HG03520 (cell line): ENCODE data around the gene GALNT17.
"Not testable (repeated sequence)": the region's sequence is repeated elsewhere in the genome, so short reads cannot be mapped to it uniquely, and the experiment has no call there.

Experiments
- ATAC-seq: cut with Tn5 transposase; IDR thresholded peaks from one replicate; pipeline ENCODE4 v1.9.1; 2021; ENCODE audit warnings: mild to moderate bottlenecking, moderate library complexity; ENCODE audit not compliant: unreplicated experiment

GALNT17 gene

DNA sequence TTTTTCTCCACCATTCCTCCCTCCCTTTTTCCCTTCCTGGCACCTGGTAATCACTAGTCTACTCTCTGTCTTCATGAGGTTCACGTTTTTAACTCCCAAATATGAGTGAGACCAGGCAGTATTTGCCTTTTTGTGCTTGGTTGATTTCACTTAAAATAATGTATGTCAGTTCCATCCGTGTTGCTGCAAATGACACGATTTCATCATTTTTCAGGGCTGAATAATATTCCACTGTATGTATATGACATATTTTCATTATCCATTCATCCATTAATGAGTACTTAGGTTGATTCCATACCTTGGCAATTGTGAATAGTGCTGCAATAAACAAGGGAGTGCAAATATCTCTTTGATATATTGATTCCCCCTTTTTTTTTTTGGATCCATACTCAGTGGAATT lies 25.8 kb downstream of the GALNT17 start:
- no peak for ATAC-seq

DNA sequence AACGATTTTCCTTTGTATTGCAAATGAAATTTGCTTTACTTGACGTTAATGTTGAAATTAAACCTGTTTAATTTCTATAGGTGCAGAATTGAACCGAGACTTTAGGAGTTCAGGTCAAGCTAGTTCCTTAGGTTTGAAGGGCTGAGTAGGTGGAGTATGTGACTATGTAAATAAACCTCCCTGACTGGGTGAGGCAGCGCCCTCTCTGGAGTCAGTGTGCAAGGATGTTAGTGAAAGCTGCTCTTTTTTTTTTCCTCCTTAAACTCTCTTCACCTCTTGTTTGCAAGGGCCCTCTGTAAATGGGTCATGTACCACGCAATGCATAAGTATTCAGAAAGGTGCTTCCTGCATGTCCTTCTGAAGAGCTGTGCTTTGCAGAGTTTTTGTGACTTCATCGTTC lies 33.8 kb downstream of the GALNT17 start:
- ATAC-seq, result no peak

DNA sequence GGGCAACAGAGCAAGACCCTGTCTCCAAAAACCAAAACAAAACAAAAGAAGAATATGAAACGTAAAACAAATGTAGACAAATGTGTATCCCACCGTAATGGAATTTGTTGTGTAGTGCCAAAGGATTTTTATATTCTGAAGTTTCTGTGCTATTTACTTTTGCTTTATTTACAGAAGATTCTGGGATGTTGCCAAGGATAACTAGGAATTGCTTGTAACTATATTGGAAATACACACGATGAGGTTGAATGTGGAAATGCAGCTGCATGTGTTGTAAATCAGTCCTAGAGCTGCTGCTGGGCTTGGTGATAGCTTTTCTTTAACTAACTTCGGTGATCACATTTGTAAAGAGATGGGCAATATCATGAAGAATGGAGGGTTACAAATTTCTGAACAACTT lies 39.5 kb downstream of the GALNT17 start:
- no peak for ATAC-seq

DNA sequence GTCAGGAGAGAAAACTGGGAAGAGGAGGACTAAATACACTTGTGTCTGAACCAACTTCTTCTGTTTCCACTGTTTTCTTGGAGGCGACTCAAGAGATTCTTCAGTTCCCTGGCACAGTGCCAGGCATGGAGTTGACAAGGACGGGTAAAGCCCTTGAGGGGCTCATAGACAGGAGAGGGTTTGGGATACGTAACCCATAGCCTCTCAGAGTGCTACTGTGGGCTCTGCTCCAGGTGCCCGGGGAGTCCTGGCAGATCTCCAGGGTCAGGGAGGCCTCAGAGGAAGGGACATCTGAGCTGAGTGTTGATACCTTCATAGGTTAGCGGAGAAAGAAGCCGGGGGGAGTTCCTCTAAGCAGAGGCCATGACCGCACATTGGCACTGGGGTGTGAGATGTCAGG lies 42.0 kb downstream of the GALNT17 start:
- no peak for ATAC-seq

DNA sequence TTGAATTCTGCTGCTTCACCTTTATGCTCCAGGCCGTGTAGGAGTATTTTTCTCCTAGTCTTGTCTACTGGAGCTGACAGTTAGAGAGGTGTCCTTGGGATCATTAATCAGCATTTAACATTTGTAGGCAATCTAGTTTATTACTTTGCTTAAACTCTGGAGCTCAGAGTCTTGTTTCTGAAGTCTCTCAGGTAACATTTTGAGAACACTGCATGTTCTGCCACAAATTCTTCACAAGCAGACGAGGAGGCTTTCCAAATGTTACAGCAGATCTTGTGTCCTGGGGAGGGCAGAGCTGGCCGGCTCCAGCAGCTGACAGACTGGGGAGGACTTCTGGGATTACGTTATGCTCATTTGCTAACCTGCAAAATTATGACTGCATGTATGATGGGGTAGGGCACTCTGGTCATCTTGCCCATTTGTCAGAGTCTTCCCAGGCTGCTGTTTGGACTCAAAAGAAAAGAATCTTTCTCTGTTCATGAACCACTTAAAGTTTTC lies 50.5 kb downstream of the GALNT17 start:
- no peak for ATAC-seq

DNA sequence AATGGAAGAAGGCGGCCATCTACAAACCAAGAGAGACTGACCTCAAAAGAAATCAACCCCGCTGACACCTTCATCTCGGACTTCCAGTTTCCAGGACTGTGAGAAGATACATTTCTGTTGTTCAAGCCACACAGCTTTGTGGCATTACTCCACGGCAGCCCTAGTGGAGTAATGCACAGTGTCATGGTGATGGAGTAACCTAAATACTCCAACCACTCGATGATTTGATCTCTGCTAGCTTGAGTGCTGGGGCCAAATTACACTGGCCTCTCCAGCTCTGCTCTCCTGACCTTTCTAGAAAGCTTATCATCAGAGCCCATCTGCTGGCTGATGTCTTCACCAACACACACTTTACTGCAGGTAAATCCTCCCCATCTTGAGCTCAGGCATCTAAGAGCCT lies 52.2 kb downstream of the GALNT17 start:
- ATAC-seq, result no peak

DNA sequence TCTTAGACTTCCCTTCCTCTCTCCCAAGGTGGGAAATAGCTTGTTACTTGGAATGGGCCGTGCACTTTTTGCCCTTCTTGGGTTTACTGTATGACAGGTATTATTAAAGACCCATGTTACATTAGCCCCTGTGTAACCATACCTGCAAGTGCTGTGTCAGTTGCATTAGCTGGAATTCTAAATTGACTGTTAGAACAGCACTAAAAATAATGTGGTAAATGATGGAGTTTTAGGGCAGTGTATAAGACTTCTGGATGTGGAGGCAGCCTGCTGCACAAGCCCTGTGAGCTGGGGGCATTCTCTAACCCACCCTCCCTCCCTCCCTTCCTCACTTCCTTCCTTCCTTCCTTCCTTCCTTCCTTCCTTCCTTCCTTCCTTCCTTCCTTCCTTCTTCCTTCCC lies 52.7 kb downstream of the GALNT17 start:
- no peak for ATAC-seq

DNA sequence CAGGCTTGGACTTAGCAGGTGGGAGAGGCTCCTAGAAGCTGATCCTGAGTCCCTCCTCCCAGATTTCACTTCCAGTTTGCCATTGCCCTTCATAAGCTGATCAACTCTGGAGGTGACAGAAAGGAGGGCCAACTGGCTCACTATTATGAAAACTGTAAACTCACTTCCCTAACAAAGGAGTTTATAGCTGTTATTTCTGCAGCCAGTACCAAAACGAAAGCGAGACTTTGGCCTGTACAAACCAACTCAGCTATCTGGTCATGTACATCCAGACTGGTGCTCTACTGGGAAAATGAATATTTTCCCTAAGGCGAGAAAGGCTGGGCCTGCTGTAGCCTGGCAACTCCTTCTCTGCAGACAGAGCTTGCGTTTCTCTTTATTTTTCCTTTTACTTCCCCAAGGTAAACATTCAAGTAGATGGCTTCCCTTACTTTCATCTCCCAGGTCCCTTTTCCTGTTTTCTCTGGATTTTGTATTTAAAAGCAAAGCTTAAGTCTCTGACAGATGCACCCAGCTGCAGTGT lies 54.7 kb downstream of the GALNT17 start:
- ATAC-seq, result no peak

DNA sequence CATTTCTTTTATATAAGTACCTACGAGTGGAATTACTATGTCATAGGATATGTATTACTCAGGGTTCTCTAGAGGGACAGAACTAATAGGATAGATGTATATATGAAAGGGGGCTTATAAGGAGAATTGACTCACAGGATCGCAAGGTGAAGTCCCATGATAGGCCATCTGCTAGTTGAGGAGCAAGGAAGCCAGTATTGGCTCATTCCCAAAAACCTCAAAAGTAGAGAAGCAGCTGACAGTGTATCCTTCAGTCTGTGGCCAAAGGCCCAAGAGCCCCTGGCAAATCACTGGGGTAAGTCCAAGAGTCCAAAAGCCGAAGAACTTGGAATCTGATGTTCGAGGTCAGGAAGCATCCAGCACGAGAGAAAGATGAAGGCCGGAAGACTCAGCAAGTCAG lies 59.8 kb downstream of the GALNT17 start:
- ATAC-seq, result no peak

DNA sequence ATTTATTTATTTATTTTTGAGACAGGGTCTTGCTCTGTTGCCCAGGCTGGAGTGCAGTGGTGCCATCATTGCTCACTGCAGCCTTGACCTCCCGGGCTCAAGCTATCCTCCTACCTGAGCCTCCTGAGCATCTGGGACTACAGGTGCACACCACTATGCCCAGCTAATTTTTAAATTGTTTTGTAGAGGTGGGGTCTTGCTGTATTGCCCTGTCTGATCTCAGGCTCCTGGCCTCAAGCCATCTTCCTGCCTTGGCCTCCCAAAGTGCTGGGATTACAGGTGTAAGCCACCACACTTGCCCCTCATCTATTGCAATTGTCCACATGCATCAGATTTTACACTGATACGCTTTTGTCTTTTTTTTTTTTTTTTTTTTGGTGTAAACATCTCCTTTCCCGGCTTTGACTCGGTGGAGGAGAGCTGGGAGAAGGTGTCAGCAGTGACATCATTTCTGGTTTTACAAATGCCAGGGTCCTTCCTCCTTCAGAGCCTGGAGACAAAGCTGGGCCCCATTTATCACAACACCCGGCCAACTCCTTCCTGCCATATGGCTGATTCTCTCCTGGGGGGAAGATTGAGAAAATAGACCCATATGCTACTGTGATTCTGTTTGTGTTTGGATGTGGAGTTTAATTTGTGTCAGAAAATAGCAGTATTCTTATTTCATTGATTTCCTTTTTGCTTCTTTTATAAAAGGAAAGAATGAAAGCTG lies 61.3 kb downstream of the GALNT17 start:
- ATAC-seq, result no peak

DNA sequence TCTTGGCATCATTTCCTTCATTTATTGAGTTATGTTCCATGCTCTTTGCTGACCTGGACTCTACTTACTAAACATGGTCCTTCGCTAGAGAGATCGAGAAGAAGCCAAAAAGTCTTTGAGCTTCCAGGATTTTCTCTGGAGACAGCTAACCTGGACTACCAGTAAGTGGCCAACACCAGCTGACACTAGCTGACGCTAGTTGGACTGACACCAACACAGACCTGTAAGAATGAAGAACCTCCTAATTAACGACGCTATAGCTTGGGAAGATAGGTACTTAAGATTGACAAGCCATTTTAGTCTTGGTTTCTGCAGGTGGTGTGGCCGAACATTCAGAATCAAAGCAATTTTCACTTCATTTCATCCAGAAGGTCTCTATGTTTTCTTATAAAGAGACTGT lies 66.4 kb downstream of the GALNT17 start:
- no peak for ATAC-seq

DNA sequence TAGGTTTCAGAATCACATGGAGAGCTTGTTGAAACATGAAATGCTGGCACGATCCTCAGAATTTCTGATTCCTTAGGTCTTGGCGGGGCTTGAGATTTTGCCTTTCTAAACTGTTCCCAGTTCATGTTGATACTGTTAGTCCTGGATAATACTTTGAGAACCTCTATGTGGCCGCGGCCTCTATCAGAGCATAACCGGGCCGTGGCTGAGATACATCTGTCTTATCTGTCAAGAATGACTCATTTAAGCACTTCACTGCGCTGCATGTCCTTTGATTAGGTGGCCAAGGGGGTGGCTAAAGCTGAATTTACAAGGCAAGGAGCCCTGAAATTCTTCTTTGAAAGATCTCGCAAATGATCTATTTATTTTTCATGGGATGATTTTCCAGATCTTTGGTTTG lies 66.9 kb downstream of the GALNT17 start:
- no peak for ATAC-seq

DNA sequence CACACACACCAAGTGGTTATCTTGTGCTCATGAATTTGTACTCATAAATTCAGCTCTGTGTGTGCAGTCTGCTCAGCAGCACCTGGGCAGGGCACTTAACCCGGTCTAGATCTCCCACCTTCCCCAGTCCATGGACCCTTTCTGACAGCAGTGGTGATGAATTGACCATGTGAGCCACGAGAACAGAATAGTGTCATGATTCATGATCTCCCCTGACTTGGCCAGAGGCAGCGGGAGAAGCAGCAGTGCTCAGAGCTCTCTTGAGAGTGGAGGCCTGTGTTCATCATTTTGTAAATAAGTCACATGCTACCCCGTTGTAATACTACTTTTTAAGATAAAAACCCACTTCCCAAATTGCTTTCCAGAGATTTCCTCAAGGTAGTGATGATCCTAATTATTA lies 74.2 kb downstream of the GALNT17 start:
- ATAC-seq, result no peak

DNA sequence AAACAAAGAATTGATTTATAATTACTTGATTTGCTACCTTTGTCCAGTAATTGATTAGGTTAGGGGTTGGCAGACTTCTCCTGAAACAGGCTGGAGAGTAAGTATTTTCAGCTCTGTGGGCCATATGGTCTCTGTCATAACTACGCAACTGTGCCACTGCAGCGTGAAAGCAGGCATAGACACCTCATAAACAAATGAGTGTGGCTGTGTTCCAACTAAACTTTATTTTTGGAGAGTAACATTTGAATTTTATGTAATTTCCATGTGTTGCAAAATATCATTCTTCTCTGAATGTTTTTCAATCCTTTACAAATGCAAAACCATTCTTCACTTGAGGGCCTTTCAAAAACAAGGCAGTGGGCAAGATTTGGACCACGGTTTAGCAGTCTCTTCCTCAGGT lies 76.9 kb downstream of the GALNT17 start:
- ATAC-seq, result no peak

DNA sequence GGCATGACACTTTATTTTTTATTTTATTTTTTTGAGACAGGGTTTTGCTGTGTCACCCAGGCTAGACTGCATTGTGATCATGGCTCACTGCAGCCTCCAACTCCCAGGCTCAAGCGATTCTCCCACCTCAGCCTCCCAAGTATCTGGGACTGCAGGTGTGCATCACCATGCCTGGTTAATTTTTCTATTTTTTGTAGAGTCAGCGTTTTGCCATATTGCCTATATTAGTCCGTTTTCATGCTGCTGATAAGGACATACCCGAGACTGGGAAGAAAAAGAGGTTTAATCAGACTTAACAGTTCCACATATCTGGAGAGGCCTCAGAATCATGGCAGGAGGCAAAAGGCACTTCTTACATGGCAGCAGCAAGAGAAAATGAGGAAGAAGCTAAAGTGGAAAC lies 77.5 kb downstream of the GALNT17 start:
- ATAC-seq, result not testable (repeated sequence)

DNA sequence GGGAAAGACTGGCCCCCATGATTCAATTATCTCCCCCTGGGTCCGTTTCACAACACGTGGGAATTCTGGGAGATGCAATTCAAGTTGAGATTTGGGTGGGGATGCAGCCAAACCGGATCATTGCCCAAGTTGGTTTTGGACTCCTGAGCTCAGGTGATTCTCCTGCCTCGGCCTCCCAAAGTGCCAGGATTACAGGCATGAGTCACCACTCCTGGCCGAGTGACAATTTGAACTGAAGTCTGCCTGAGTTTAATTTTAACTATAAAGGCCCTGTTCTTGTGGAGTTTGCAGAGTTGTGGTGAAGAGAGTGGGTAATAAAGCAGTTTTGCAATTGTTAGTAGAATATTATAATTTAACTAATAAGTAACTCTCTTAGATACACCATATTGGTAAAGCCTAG lies 78.3 kb downstream of the GALNT17 start:
- ATAC-seq, result no peak

DNA sequence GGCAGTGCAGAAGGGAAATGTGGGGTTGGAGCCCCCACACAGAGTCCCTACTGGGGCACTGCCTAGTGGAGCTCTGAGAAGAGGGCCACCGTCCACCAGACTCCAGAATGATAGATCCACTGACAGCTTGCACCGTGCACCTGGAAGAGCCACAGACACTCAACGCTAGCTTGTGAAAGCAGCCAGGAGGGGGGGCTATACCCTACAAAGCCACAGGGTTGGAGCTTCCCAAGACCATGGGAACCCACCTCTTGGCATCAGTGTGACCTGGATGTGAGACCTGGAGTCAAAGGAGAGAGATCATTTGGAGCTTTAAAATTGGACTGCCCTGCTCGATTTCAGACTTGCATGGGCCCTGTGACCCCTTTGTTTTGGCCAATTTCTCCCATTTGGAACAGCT lies 80.5 kb downstream of the GALNT17 start:
- not testable (repeated sequence) for ATAC-seq

DNA sequence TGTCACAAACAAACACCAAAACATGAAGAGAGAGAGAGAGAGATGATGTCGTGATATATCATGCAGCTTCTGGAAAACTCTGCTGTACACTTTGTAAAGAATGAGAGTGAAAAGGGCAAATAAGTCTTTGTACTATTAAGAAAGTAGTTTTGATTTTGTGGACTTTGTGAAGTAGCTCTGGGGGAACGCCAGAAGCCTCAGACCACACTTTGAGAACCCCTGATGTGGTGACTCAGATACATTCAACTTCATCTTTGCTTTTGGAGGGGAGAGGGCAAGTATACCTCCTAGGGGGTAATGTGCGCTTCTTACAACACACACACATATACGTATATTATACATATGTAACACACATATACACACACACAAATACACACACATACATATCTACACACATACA lies 84.3 kb downstream of the GALNT17 start:
- ATAC-seq, result no peak

DNA sequence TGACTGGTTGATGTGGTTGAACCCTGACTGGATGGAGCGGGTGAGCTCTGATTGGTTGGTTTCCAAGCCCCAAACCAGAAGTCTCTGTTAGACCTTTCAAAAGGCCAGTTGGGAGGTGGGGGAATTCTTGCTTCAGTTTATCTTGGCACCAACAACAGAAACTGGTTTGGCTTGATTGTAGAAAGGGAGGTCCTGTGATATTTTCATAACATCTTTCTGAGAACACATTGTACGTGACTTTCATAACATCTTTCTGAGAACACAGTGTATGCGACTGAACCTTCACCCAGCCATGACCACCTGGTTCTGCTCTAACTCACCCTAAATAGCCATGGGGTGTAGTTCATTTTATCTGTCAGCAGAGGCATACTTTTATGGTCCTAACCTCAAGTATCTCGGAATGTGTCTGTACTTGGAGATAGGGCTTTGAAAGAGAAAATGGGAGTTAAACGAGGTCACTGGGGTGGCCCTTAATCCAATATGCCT lies 88.3 kb downstream of the GALNT17 start:
- no peak for ATAC-seq

DNA sequence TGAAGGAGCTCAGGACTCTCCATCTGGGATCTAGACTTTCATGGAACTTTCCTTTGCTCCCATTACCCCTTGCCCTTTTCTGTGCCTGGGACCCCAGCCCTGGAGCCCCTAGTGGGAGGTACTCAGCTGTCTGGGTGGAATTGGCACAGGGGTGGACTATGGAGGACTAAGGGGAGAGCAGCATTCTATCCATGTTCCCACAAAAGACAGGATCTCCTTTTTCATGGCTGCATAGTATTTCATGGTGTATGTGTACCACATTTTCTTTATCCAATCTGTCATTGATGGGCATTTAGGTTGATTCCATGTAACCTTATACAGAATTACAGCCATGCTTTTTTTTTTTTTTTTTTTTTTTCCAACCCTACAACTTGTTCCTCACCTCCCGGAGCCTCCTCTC lies 89.1 kb downstream of the GALNT17 start:
- no peak for ATAC-seq

DNA sequence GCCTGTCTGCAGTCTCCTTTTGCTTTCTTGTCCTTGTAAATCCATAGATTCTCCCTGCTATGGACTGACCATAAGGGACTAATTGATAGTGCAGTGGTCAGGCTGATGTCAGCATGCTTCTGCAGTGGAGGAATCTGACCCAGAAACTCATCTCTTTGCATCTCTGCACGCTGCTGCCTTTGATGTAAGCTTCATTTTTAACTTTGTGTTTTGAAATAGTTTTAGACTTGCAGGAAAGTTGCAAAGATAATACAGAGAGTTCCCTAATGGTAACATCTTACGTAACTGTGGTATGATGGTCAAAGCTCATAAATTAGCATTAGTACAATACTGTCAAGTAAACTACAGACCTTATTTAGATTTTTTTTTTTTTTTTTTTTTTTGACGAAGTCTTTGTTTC lies 89.6 kb downstream of the GALNT17 start:
- no peak for ATAC-seq

DNA sequence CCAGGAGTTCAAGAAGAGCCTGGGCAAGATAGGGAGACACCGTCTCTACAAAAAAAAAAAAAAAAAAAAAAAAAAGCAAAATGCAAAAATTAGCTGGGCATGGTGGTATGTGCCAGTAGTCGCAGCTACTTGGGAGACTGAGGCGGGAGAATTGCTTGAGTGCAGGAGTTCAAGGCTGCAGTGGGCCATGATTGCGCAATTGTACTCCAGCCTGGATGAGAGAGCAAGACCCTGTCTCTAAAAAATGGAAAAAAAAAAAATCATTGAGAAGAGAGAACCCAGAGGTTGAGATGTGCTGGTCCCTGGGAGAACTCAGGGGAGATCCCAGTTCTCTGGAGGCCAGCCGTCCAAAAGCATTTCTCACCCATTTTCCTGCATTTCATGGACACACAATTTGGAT lies 95.2 kb downstream of the GALNT17 start:
- no peak for ATAC-seq

DNA sequence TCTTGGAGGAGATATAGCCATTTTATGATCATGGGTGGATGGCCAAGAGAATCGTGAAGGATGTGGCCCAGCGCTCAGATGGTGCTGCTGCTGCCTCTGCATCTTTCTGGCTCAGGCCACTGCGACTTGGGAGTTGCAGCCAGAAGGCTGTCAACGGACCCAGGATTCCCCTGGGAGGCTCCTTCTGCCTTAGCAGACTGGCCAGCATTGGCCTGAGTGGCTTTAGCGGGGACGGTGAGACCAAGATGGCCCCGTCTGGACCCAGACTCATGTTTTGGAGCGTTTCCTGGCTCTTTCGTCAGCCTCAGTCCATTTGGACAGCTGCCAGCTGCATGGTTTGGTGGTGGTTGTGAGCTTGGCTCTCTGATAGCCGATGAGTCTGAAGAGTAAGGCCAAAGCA lies 97.2 kb downstream of the GALNT17 start:
- ATAC-seq, result no peak
